Measurements from ENCODE around the gene MAT2A.
"Not testable (repeated sequence)": the region's sequence is repeated elsewhere in the genome, so short reads cannot be mapped to it uniquely, and the experiment has no call there.

Gene MAT2A

GRCh38 chr2:85548608-85548900 is 9.6 kb downstream of the MAT2A start:
- H3K9me3 ChIP-seq (ENCODE audit: control insufficient read depth, insufficient read depth, low read length) = no peaks in the 10 kb centered on the region
- H3K36me3 ChIP-seq (ENCODE audit: insufficient read depth, low read length) = peaks cover 36% of the 10 kb centered on the region
- H3K4me1 ChIP-seq (ENCODE audit: insufficient read depth, low read length) = no peaks in the 10 kb centered on the region
- no peak overlapping the region for H3K9ac ChIP-seq (ENCODE audit: low read depth, low read length)

GRCh38 chr2:85549095-85549494 is 10.1 kb downstream of the MAT2A start:
- Histone ChIP-seq H3K9ac (ENCODE audit: low read depth, low read length) (no peak overlapping the region), H3K36me3 (ENCODE audit: insufficient read depth, low read length) (peaks cover 38% of the 10 kb centered on the region), H3K4me1 (ENCODE audit: insufficient read depth, low read length) (no peaks in the 10 kb centered on the region), H3K9me3 (ENCODE audit: control insufficient read depth, insufficient read depth, low read length) (no peaks in the 10 kb centered on the region)

GRCh38 chr2:85549826-85550225 is 10.9 kb downstream of the MAT2A start:
- no peak overlapping the region for H3K9ac ChIP-seq (ENCODE audit: low read depth, low read length)
- H3K9me3 ChIP-seq (ENCODE audit: control insufficient read depth, insufficient read depth, low read length) = no peaks in the 10 kb centered on the region
- H3K4me1 ChIP-seq (ENCODE audit: insufficient read depth, low read length) = no peaks in the 10 kb centered on the region
- peaks cover 37% of the 10 kb centered on the region for H3K36me3 ChIP-seq (ENCODE audit: insufficient read depth, low read length)

- no peaks in the 10 kb centered on the region for H3K9me3 ChIP-seq (ENCODE audit: control insufficient read depth, insufficient read depth, low read length)
- H3K4me1 ChIP-seq (ENCODE audit: insufficient read depth, low read length) = no peaks in the 10 kb centered on the region
- H3K9ac ChIP-seq (ENCODE audit: low read depth, low read length) = no peak overlapping the region
- H3K36me3 ChIP-seq (ENCODE audit: insufficient read depth, low read length) = peaks cover 38% of the 10 kb centered on the region
Measured at GRCh38 chr2:85550486-85550885, 11.5 kb downstream of the MAT2A start.

GRCh38 chr2:85551698-85552678 is 13.0 kb downstream of the MAT2A start:
- no peaks in the 10 kb centered on the region for H3K4me1 ChIP-seq (ENCODE audit: insufficient read depth, low read length)

GRCh38 chr2:85553184-85553583 is 14.2 kb downstream of the MAT2A start:
- Histone ChIP-seq H3K9ac (ENCODE audit: low read depth, low read length) (no peak overlapping the region), H3K4me1 (ENCODE audit: insufficient read depth, low read length) (no peaks in the 10 kb centered on the region), H3K36me3 (ENCODE audit: insufficient read depth, low read length) (peaks cover 36% of the 10 kb centered on the region), H3K9me3 (ENCODE audit: control insufficient read depth, insufficient read depth, low read length) (no peaks in the 10 kb centered on the region)

More at GRCh38 chr2:85551698-85552678, 13.0 kb downstream of the MAT2A start:
- peaks cover 36% of the 10 kb centered on the region for H3K36me3 ChIP-seq (ENCODE audit: insufficient read depth, low read length)
- H3K9me3 ChIP-seq (ENCODE audit: control insufficient read depth, insufficient read depth, low read length) = no peaks in the 10 kb centered on the region
- H3K9ac ChIP-seq (ENCODE audit: low read depth, low read length) = no peak overlapping the region

GRCh38 chr2:85554980-85555612 is 16.1 kb downstream of the MAT2A start:
- Histone ChIP-seq H3K36me3 (ENCODE audit: insufficient read depth, low read length) (peaks cover 32% of the 10 kb centered on the region), H3K9ac (ENCODE audit: low read depth, low read length) (no peak overlapping the region), H3K9me3 (ENCODE audit: control insufficient read depth, insufficient read depth, low read length) (no peaks in the 10 kb centered on the region), H3K4me1 (ENCODE audit: insufficient read depth, low read length) (no peaks in the 10 kb centered on the region)

- no peaks in the 10 kb centered on the region for H3K9me3 ChIP-seq (ENCODE audit: control insufficient read depth, insufficient read depth, low read length)
- H3K36me3 ChIP-seq (ENCODE audit: insufficient read depth, low read length) = peaks cover 20% of the 10 kb centered on the region
- no peak overlapping the region for H3K9ac ChIP-seq (ENCODE audit: low read depth, low read length)
- H3K4me1 ChIP-seq (ENCODE audit: insufficient read depth, low read length) = no peaks in the 10 kb centered on the region; the same call in 1 of the 2 replicates
Measured at GRCh38 chr2:85557130-85557529, 18.2 kb downstream of the MAT2A start.

- no peaks in the 10 kb centered on the region; the same call in 1 of the 2 replicates for H3K4me1 ChIP-seq (ENCODE audit: insufficient read depth, low read length)
- H3K9ac ChIP-seq (ENCODE audit: low read depth, low read length) = no peak overlapping the region
- peaks cover 13% of the 10 kb centered on the region for H3K36me3 ChIP-seq (ENCODE audit: insufficient read depth, low read length)
Measured at GRCh38 chr2:85558160-85558559, 19.2 kb downstream of the MAT2A start.

GRCh38 chr2:85560403-85560726 is 21.4 kb downstream of the MAT2A start:
- not testable (repeated sequence) for H3K4me1 ChIP-seq (ENCODE audit: insufficient read depth, low read length); H3K36me3 ChIP-seq (ENCODE audit: insufficient read depth, low read length); H3K9me3 ChIP-seq (ENCODE audit: control insufficient read depth, insufficient read depth, low read length)
- H3K9ac ChIP-seq (ENCODE audit: low read depth, low read length) = peak overlapping the region; percentile 94

More at GRCh38 chr2:85558160-85558559, 19.2 kb downstream of the MAT2A start:
- no peaks in the 10 kb centered on the region for H3K9me3 ChIP-seq (ENCODE audit: control insufficient read depth, insufficient read depth, low read length)

GRCh38 chr2:85560812-85561279 is 21.9 kb downstream of the MAT2A start:
- peaks cover 2% of the 10 kb centered on the region; the same call in 1 of the 2 replicates for H3K36me3 ChIP-seq (ENCODE audit: insufficient read depth, low read length)

GRCh38 chr2:85561280-85562212 is 22.6 kb downstream of the MAT2A start, which contains the start of gene GGCX:
Gene GGCX (minus strand): TSS chr2:85561493. CDS start chr2:85561428, 65 bp downstream.
- Histone ChIP-seq H3K9ac (ENCODE audit: low read depth, low read length) (peak within 1 kb of the TSS; percentile 94), H3K36me3 (ENCODE audit: insufficient read depth, low read length) (peaks cover 2% of the 10 kb centered on the region; the same call in 1 of the 2 replicates), H3K4me1 (ENCODE audit: insufficient read depth, low read length) (no peaks in the 10 kb centered on the region; the same call in 1 of the 2 replicates), H3K9me3 (ENCODE audit: control insufficient read depth, insufficient read depth, low read length) (no peaks in the 10 kb centered on the region)

More at GRCh38 chr2:85560812-85561279, 21.9 kb downstream of the MAT2A start:
- peak overlapping the region; percentile 94 for H3K9ac ChIP-seq (ENCODE audit: low read depth, low read length)
- no peaks in the 10 kb centered on the region; the same call in 1 of the 2 replicates for H3K4me1 ChIP-seq (ENCODE audit: insufficient read depth, low read length)
- H3K9me3 ChIP-seq (ENCODE audit: control insufficient read depth, insufficient read depth, low read length) = no peaks in the 10 kb centered on the region

GRCh38 chr2:85564144-85564563 is 25.2 kb downstream of the MAT2A start:
- no peaks in the 10 kb centered on the region for H3K9me3 ChIP-seq (ENCODE audit: control insufficient read depth, insufficient read depth, low read length)
- no peaks in the 10 kb centered on the region for H3K36me3 ChIP-seq (ENCODE audit: insufficient read depth, low read length)
- H3K9ac ChIP-seq (ENCODE audit: low read depth, low read length) = no peak overlapping the region
- no peaks in the 10 kb centered on the region; the same call in 1 of the 2 replicates for H3K4me1 ChIP-seq (ENCODE audit: insufficient read depth, low read length)

- Histone ChIP-seq H3K4me1 (ENCODE audit: insufficient read depth, low read length) (no peaks in the 10 kb centered on the region), H3K36me3 (ENCODE audit: insufficient read depth, low read length) (no peaks in the 10 kb centered on the region), H3K9ac (ENCODE audit: low read depth, low read length) (no peak overlapping the region), H3K9me3 (ENCODE audit: control insufficient read depth, insufficient read depth, low read length) (no peaks in the 10 kb centered on the region)
Measured at GRCh38 chr2:85566265-85566664, 27.3 kb downstream of the MAT2A start.
